IMR-90 (cell line): ENCODE results near the gene SH3BGRL. TPM values are rescaled to one million over a fixed set of nuclear protein-coding genes. Genes with fewer than 3 reads are reported as not detected.

ENCODE experiments used
- ATAC-seq: fragments of 200-7000 bp; cut with Tn5 transposase; 2 replicates; pipeline ENCODE4 v1.9.1; 2020; ENCODE audit warnings: low read depth, mild to moderate bottlenecking, moderate library complexity
- BruUV-seq: library from RNA; stranded (reverse); fragments of 400-500 nt; replicated peaks from 2 replicates; lab custom pipeline; 2021; lab: Mats Ljungman, UMichigan
- CTCF ChIA-PET: fragments of 300-600 bp; formaldehyde crosslinking; extraction: SDS; loops from one replicate; lab custom pipeline; 2021; ENCODE audit warnings: antibody characterized with exemption; lab: Yijun Ruan, JAX
- POLR2A ChIA-PET: fragments of 300-600 bp; sonication (Branson Sonifier 250); formaldehyde crosslinking; loops from one replicate; lab custom pipeline; 2022; ENCODE audit warnings: antibody characterized with exemption; ENCODE audit not compliant: unreplicated experiment; lab: Charles Lee
- DNase-seq: peaks from one replicate; pipeline ENCODE4 v3.0.0; 2013
- H2AFZ ChIP-seq: replicated peaks from 2 replicates; pipeline ENCODE3; 2013; ENCODE audit warnings: low read length, mild to moderate bottlenecking; ENCODE audit not compliant: poor library complexity
- H2AK5ac ChIP-seq: 2 replicates; pipeline ENCODE4 v1.6.1; 2013; ENCODE audit warnings: low read depth, low read length, inconsistent platforms
- H2AK9ac ChIP-seq: replicated peaks from 2 replicates; pipeline ENCODE3; 2013; ENCODE audit warnings: mild to moderate bottlenecking, low read depth, low read length, moderate library complexity; ENCODE audit not compliant: poor library complexity
- H2BK120ac ChIP-seq: 2 replicates; pipeline ENCODE4 v1.6.1; 2013; ENCODE audit warnings: low read depth, low read length, inconsistent platforms
- H2BK15ac ChIP-seq: 3 replicates; pipeline ENCODE4 v1.6.1; 2013; ENCODE audit warnings: low read depth, low read length, inconsistent platforms
- H2BK20ac ChIP-seq: 2 replicates; pipeline ENCODE4 v1.6.1; 2013; ENCODE audit warnings: low read depth, mild to moderate bottlenecking, inconsistent platforms, low read length, moderate library complexity
- H2BK5ac ChIP-seq: 2 replicates; pipeline ENCODE4 v1.6.1; 2013; ENCODE audit warnings: mild to moderate bottlenecking, low read depth, low read length, inconsistent platforms; ENCODE audit not compliant: poor library complexity, severe bottlenecking
- H3K14ac ChIP-seq: replicated peaks from 2 replicates; pipeline ENCODE4 v1.6.1; 2013; ENCODE audit warnings: low read depth, low read length, inconsistent platforms
- H3K18ac ChIP-seq: 2 replicates; pipeline ENCODE4 v1.6.1; 2013; ENCODE audit warnings: low read depth, low read length, control low read depth
- H3K23ac ChIP-seq: 2 replicates; pipeline ENCODE4 v1.6.1; 2013; ENCODE audit warnings: low read depth, low read length, inconsistent platforms
- H3K27ac ChIP-seq: 2 replicates; pipeline ENCODE4 v1.5.1; 2013; ENCODE audit warnings: mild to moderate bottlenecking, control low read depth, low read length; ENCODE audit not compliant: insufficient read depth
- H3K27me3 ChIP-seq: 2 replicates; pipeline ENCODE4 v1.6.1; 2013; ENCODE audit warnings: low read length; ENCODE audit not compliant: control insufficient read depth, insufficient read depth
- H3K36me3 ChIP-seq: 2 replicates; pipeline ENCODE4 v1.6.1; 2013; ENCODE audit warnings: low read length, mixed read lengths; ENCODE audit not compliant: control insufficient read depth, insufficient read depth
- H3K4ac ChIP-seq: 2 replicates; pipeline ENCODE4 v1.6.1; 2013; ENCODE audit warnings: low read depth, low read length, inconsistent platforms
- H3K4me1 ChIP-seq: 2 replicates; pipeline ENCODE4 v1.6.1; 2013; ENCODE audit warnings: low read length, mixed read lengths; ENCODE audit not compliant: control insufficient read depth, insufficient read depth
- H3K4me2 ChIP-seq: 2 replicates; pipeline ENCODE4 v1.6.1; 2013; ENCODE audit warnings: low read depth, mild to moderate bottlenecking, control low read depth, low read length, moderate library complexity
- H3K4me3 ChIP-seq: 2 replicates; pipeline ENCODE4 v1.5.1; 2013; ENCODE audit warnings: low read depth, mild to moderate bottlenecking, control low read depth, low read length, moderate library complexity; ENCODE audit not compliant: insufficient read depth
- H3K56ac ChIP-seq: 2 replicates; pipeline ENCODE4 v1.6.1; 2013; ENCODE audit warnings: low read length, inconsistent platforms; ENCODE audit not compliant: insufficient read depth; ENCODE audit errors: extremely low read depth
- H3K79me1 ChIP-seq, 2 experiments: 2 replicates each; pipeline ENCODE4 v1.6.1; 2013; ENCODE audit warnings: low read length in 2 of 2, inconsistent platforms in 1 of 2, low read depth in 1 of 2
- H3K9ac ChIP-seq: 2 replicates; pipeline ENCODE4 v1.6.1; 2013; ENCODE audit warnings: low read depth, low read length, control low read depth
- H3K9me1 ChIP-seq: 2 replicates; pipeline ENCODE4 v1.6.1; 2013; ENCODE audit warnings: low read length, inconsistent platforms; ENCODE audit not compliant: insufficient read depth
- H3K9me3 ChIP-seq: 2 replicates; pipeline ENCODE4 v1.6.1; 2013; ENCODE audit warnings: low read length; ENCODE audit not compliant: control insufficient read depth, insufficient read depth
- H4K20me1 ChIP-seq: 2 replicates; pipeline ENCODE4 v1.6.1; 2013; ENCODE audit warnings: low read length, inconsistent platforms; ENCODE audit not compliant: insufficient read depth
- H4K5ac ChIP-seq: 2 replicates; pipeline ENCODE4 v1.6.1; 2013; ENCODE audit warnings: mild to moderate bottlenecking, low read depth, low read length, control low read depth
- H4K8ac ChIP-seq, 2 experiments: 2 replicates each; pipeline ENCODE4 v1.6.1; 2013; ENCODE audit warnings: low read depth in 2 of 2, low read length in 2 of 2, control low read depth in 1 of 2, inconsistent platforms in 1 of 2
- H4K91ac ChIP-seq: 2 replicates; pipeline ENCODE4 v1.6.1; 2013; ENCODE audit warnings: low read depth, low read length, inconsistent platforms; ENCODE audit not compliant: insufficient read depth
- BHLHE40 ChIP-seq: fragments of 150-350 bp; IDR thresholded peaks from 2 replicates; pipeline ENCODE4 v1.6.1; 2016; ENCODE audit warnings: mild to moderate bottlenecking, low read depth, low read length
- CHD1 ChIP-seq: IDR thresholded peaks from 2 replicates; pipeline ENCODE4 v1.6.1; 2012; ENCODE audit warnings: low read depth, low read length, improper control_type of control experiment
- CTCF ChIP-seq: conservative IDR thresholded peaks from 2 replicates; pipeline ENCODE4 v1.5.1; 2012; ENCODE audit warnings: mild to moderate bottlenecking, low read depth, low read length, improper control_type of control experiment
- FOS ChIP-seq: fragments of 150-350 bp; IDR thresholded peaks from 2 replicates; pipeline ENCODE4 v1.6.1; 2016; ENCODE audit warnings: low read depth, low read length
- MAFK ChIP-seq: IDR thresholded peaks from 2 replicates; pipeline ENCODE4 v1.6.1; 2012; ENCODE audit warnings: low read depth, low read length, improper control_type of control experiment
- MAZ ChIP-seq: IDR thresholded peaks from 2 replicates; pipeline ENCODE4 v1.6.1; 2012; ENCODE audit warnings: low read depth, mild to moderate bottlenecking, low read length, improper control_type of control experiment, moderate library complexity, borderline replicate concordance
- MXI1 ChIP-seq: IDR thresholded peaks from 2 replicates; pipeline ENCODE4 v1.6.1; 2012; ENCODE audit warnings: low read depth, mild to moderate bottlenecking, low read length, moderate library complexity, borderline replicate concordance
- POLR2A ChIP-seq: IDR thresholded peaks from 2 replicates; pipeline ENCODE4 v1.6.1; 2012; ENCODE audit warnings: mild to moderate bottlenecking, low read depth, low read length
- RAD21 ChIP-seq: IDR thresholded peaks from 2 replicates; pipeline ENCODE4 v1.6.1; 2012; ENCODE audit warnings: low read length, improper control_type of control experiment
- RCOR1 ChIP-seq: IDR thresholded peaks from 2 replicates; pipeline ENCODE4 v1.6.1; 2012; ENCODE audit warnings: mild to moderate bottlenecking, low read length, improper control_type of control experiment; ENCODE audit not compliant: insufficient replicate concordance
- RFX5 ChIP-seq: IDR thresholded peaks from 2 replicates; pipeline ENCODE4 v1.8.0; 2012; ENCODE audit warnings: low read depth, mild to moderate bottlenecking, low read length, moderate library complexity
- SMC3 ChIP-seq: fragments of 150-350 bp; IDR thresholded peaks from 2 replicates; pipeline ENCODE4 v1.6.1; 2016; ENCODE audit warnings: low read depth, mild to moderate bottlenecking, antibody characterized with exemption, low read length, moderate library complexity
- USF2 ChIP-seq: fragments of 150-350 bp; IDR thresholded peaks from 2 replicates; pipeline ENCODE4 v1.6.1; 2017; ENCODE audit warnings: mild to moderate bottlenecking, antibody characterized with exemption, low read length, low read depth
- WGBS, 2 experiments: methylation state at CpG; one replicate each; pipeline versions ENCODE4 v1.1.5 to v1.1.7; 2013; ENCODE audit warnings: missing lambda C conversion rate in 2 of 2; ENCODE audit not compliant: insufficient read length in 1 of 2; ENCODE audit errors: extremely low coverage in 2 of 2; 5-methylcytosine and 5-hydroxymethylcytosine counted together
- dilution Hi-C: fragments of 300-500 bp; cut with HindIII; formaldehyde crosslinking; loops from one replicate; pipeline ENCODE4 v1.14.3; 2018; ENCODE audit warnings: low sequenced_read_pairs; ENCODE audit not compliant: unreplicated experiment
- in situ Hi-C: fragments of 300-500 bp; cut with MboI; formaldehyde crosslinking; loops from 3 replicates; pipeline ENCODE4 v1.14.3; 2019; ENCODE audit warnings: low sequenced_read_pairs, inconsistent platforms, mixed read lengths
- intact Hi-C: fragments of 100-400 bp; cut with micrococcal nuclease; formaldehyde crosslinking; loops from 2 replicates; pipeline ENCODE4 v1.10.0; 2022
- polyA plus RNA-seq, 3 experiments: library from polyadenylated mRNA; depleted of rRNA; stranded (reverse); fragments of >200 nt; gene quantifications; 2 replicates each; pipeline ENCODE4 v1.2.3, GENCODE V29; 2012; ENCODE audit warnings: low replicate concordance in 1 of 3
- total RNA-seq: library from RNA; depleted of rRNA; stranded (reverse); fragments of >200 nt; gene quantifications from 2 replicates; pipeline ENCODE4 v1.2.3, GENCODE V29; 2012

SH3BGRL gene
- total and polyA plus RNA-seq, 2 of the 4 experiments (the other 2 are of a cell fraction): 50.7 to 110 TPM

- Histone ChIP-seq H3K4me1 (no peaks in the 10 kb centered on the region), H3K9me3 (peaks cover 9% of the 10 kb centered on the region), H3K56ac (no peak overlapping the region), H3K4me3 (no peak overlapping the region), H2BK120ac (no peak overlapping the region), H2BK20ac (no peak overlapping the region), H4K91ac (no peak overlapping the region), H4K5ac (no peak overlapping the region), H3K79me1 (no peaks in the 10 kb centered on the region), H3K9me1 (no peaks in the 10 kb centered on the region), H3K23ac (no peak overlapping the region), H4K8ac (no peak overlapping the region), H4K20me1 (no peaks in the 10 kb centered on the region), H2AFZ (no peak overlapping the region), H3K27ac (no peak overlapping the region), H3K36me3 (peaks cover 1% of the 10 kb centered on the region; the same call in 1 of the 2 replicates), H3K4me2 (no peak overlapping the region), H3K4ac (no peak overlapping the region), H3K9ac (no peak overlapping the region), H2AK5ac (no peak overlapping the region), H2AK9ac (no peak overlapping the region), H3K27me3 (no peaks in the 10 kb centered on the region), H2BK5ac (no peak overlapping the region), H3K14ac (no peak overlapping the region), H2BK15ac (no peak overlapping the region), H3K18ac (no peak overlapping the region)
- intact Hi-C loops: no loop called here
- dilution Hi-C loops: no loop called here
- ChIA-PET POLR2A (no interaction called here), CTCF (interaction anchor here (0.6 kb wide), 1 partner anchor 28 kb away, joined by 3 read pairs; no protein-coding TSS in a partner anchor)
- no peak for ATAC-seq
- TF ChIP-seq SMC3 (no peak), USF2 (no peak), CTCF (no peak), RFX5 (no peak), MAFK (no peak), RCOR1 (no peak), MAZ (no peak), FOS (no peak), CHD1 (no peak), BHLHE40 (no peak), RAD21 (no peak), POLR2A (no peak), MXI1 (no peak)
- in situ Hi-C loops: no loop called here
- no TSS peak for BruUV-seq
- DNase-seq: no peak
- no CpG with 5 or more reads among the region's 4 CpGs for WGBS, 2 experiments
These were observed 38.9 kb downstream of the SH3BGRL start for GRCh38 chrX:81240701-81241331.
